ENCODE results near the gene SYNDIG1.

SYNDIG1 gene

GRCh38 chr20:24588047-24588635 is 118.7 kb downstream of the SYNDIG1 start:
- DNase-seq = no peak

- no peak for DNase-seq
Measured at GRCh38 chr20:24588725-24589340, 119.4 kb downstream of the SYNDIG1 start.

- DNase-seq = no peak
Measured at GRCh38 chr20:24589381-24589780, 120.0 kb downstream of the SYNDIG1 start.

- DNase-seq = no peak
Measured at GRCh38 chr20:24589815-24590177, 120.4 kb downstream of the SYNDIG1 start.

- DNase-seq = no peak
Measured at GRCh38 chr20:24590178-24590982, 121.0 kb downstream of the SYNDIG1 start.

- no peak for DNase-seq
Measured at GRCh38 chr20:24597051-24597450, 127.6 kb downstream of the SYNDIG1 start.

- no peak for DNase-seq
Measured at GRCh38 chr20:24598346-24598745, 128.9 kb downstream of the SYNDIG1 start.

GRCh38 chr20:24598996-24599395 is 129.6 kb downstream of the SYNDIG1 start:
- no peak for DNase-seq

- no peak for DNase-seq
Measured at GRCh38 chr20:24600012-24600411, 130.6 kb downstream of the SYNDIG1 start.

- no peak for DNase-seq
Measured at GRCh38 chr20:24603454-24603853, 134.0 kb downstream of the SYNDIG1 start.

- no peak for DNase-seq
Measured at GRCh38 chr20:24604966-24605665, 135.7 kb downstream of the SYNDIG1 start.

- DNase-seq = no peak
Measured at GRCh38 chr20:24605937-24606455, 136.6 kb downstream of the SYNDIG1 start.

GRCh38 chr20:24607402-24607801 is 138.0 kb downstream of the SYNDIG1 start:
- DNase-seq = no peak

GRCh38 chr20:24608926-24609667 is 139.7 kb downstream of the SYNDIG1 start:
- DNase-seq = no peak

GRCh38 chr20:24609757-24610156 is 140.3 kb downstream of the SYNDIG1 start:
- no peak for DNase-seq

GRCh38 chr20:24610341-24611115 is 141.1 kb downstream of the SYNDIG1 start:
- DNase-seq = no peak

- DNase-seq = no peak
Measured at GRCh38 chr20:24611360-24612140, 142.1 kb downstream of the SYNDIG1 start.

GRCh38 chr20:24612799-24613775 is 143.7 kb downstream of the SYNDIG1 start:
- no peak for DNase-seq

- no peak for DNase-seq
Measured at GRCh38 chr20:24614341-24614740, 144.9 kb downstream of the SYNDIG1 start.

- DNase-seq = no peak
Measured at GRCh38 chr20:24615353-24615752, 145.9 kb downstream of the SYNDIG1 start.
